ENCODE data around the gene IRF9. TPM values are rescaled to one million over a fixed set of nuclear protein-coding genes. Genes with fewer than 3 reads are reported as not detected.

Gene IRF9
- total RNA-seq, 4 donors from 2014 or later: 55.7 to 106 (median 65.8) TPM

DNA sequence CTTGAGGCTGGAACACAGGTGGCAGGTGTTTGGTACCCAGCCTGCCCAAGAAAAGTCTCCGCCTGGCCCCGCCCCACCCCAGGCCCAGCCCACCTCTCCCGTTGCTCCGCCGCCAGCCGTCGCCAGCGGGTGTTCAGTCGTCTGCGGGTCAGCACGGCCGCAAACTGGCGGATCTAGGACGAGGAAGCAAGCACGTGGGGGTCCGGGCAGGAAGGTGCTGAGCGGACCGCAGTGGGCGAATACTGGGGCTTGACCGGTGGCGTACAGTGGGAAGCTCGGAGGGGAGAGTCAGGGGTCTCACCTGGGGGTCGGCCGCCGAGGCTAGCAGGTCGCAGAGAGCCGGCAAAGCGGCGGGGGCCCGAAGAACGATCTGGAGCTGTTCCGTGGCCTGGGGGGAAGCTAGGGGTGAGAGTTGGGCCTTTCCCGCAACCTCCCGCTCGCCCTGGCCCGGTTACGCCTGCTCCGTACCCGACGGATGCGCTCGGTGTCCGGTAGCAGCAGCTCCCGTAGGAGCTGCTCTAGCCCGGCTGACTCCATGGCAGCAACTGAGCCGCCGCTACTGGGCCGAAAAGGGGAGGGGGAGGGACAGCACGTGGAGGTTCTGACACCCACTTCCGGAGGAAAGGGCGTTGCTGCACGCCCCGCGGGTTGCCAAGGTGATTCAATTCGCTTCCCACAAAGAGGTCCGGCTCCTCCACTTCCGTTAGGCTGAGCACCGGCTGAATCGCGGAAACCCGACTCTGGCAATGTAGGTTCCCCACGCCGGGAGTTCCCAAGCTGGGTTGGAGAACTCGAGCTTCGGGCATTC is 27.4 kb downstream of the IRF9 start, which contains the start of gene IPO4:
Gene IPO4 (minus strand): TSS at position 566 of the 808 bp plus-strand sequence. CDS start 29 bp downstream, at position 537.
- H3K36me3 ChIP-seq: peaks cover 0 to 72% (median 2%) of the 10 kb centered on the region in 3 donors
- WGBS, 2 donors: 0 to 2% methylated on average over 45 to 49 of the region's 65 CpGs

GRCh38 chr14:24189059-24189375 is 28.0 kb downstream of the IRF9 start:
- TF ChIP-seq EP300 (IDR thresholded peaks at IDR 0.05) (no peak), POLR2A (IDR thresholded peaks at IDR 0.05) (no peak), CTCF (IDR thresholded peaks at IDR 0.05) (no peak)
- Histone ChIP-seq H3K36me3 (peaks cover 0 to 66% (median under 1%) of the 10 kb centered on the region in 3 donors), H3K9me3 (no peaks in the 10 kb centered on the region), H3K27me3 (no peaks in the 10 kb centered on the region), H3K4me3 (peak overlapping the region in 2 of 4 donors; percentile 75 to 86), H3K27ac (peak overlapping the region in 2 of 4 donors; percentile 37 to 87), H3K4me1 (peaks cover 0 to 40% (median 12%) of the 10 kb centered on the region in 4 donors)
- DNase-seq (ENCODE audit: low spot score in 2 of 2): no peak
- WGBS, 2 donors: 0 to 4% methylated on average over 3 of the region's 3 CpGs

More for the DNA sequence above, 27.4 kb downstream of the IRF9 start, which contains the start of gene IPO4:
- TF ChIP-seq CTCF (IDR thresholded peaks at IDR 0.05) (peak in 1 of 5 experiments; percentile 35), EP300 (IDR thresholded peaks at IDR 0.05) (peak; percentile 91 to 95), POLR2A (IDR thresholded peaks at IDR 0.05) (peak; percentile 24 to 31)
- peak; percentile 82 to 92 for DNase-seq (ENCODE audit: low spot score in 2 of 2)
- H3K27me3 ChIP-seq: no peaks in the 10 kb centered on the region
- no peaks in the 10 kb centered on the region for H3K9me3 ChIP-seq
- peak within 1 kb of the TSS; percentile 53 to 86 (median 67) for H3K4me3 ChIP-seq
- H3K27ac ChIP-seq: peak within 1 kb of the TSS; percentile 33 to 87 (median 52)
- peaks cover 0 to 37% (median 11%) of the 10 kb centered on the region in 4 donors for H3K4me1 ChIP-seq

DNA sequence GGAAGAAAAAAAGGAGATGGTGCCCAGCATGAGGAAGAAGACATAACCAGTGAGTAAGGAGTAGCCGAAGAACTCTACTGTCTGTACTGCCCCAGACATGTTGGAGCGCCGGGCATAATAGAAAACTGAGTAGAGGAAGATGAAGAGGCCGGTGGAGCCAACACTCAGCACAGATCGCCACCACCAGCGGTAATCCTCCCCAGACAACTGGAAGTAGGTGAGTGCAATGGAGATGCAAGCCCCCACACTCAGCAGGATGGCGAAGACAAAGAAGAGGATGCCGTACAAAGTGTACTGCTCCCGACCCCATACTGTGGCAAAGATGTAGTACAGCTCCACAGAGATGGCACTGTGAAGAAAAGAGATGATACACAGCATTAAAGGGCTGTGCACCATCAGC is 28.4 kb downstream of the IRF9 start:
- H3K4me1 ChIP-seq: peaks cover 0 to 44% (median 14%) of the 10 kb centered on the region in 4 donors
- H3K27me3 ChIP-seq: no peaks in the 10 kb centered on the region
- TF ChIP-seq EP300 (IDR thresholded peaks at IDR 0.05): no peak
- TF ChIP-seq POLR2A (IDR thresholded peaks at IDR 0.05): no peak
- no peak for TF ChIP-seq CTCF (IDR thresholded peaks at IDR 0.05)
- DNase-seq (ENCODE audit: low spot score in 2 of 2): no peak
- WGBS, 2 donors: 88% methylated on average over 9 of the region's 9 CpGs
- H3K4me3 ChIP-seq: no peak overlapping the region
- H3K27ac ChIP-seq: peak overlapping the region in 1 of 4 donors; percentile 87
- peaks cover 0 to 62% (median 0%) of the 10 kb centered on the region in 3 donors for H3K36me3 ChIP-seq
- H3K9me3 ChIP-seq: no peaks in the 10 kb centered on the region

DNA sequence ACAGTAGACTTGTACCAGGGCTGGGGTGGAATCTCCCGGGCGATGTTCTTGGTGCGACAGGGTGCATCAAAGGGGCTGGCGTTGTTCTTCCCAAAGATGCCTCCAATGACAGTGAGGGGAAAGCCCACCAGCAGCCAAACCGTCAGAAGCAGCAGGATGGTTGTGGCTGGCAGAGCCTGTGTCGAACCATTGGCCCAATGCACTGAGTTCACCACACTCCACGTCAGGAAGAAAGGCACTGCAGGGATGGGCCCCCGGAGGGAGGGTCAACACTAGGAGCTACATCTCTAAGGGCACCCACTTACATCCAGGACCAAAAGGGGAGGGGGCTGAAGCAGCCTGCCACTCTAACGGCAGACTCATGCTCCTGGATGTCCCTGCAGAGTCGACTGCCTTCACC is 29.4 kb downstream of the IRF9 start:
- Histone ChIP-seq H3K27me3 (no peaks in the 10 kb centered on the region), H3K27ac (no peak overlapping the region), H3K36me3 (peaks cover 0 to 52% (median 0%) of the 10 kb centered on the region in 3 donors), H3K4me3 (no peak overlapping the region), H3K4me1 (peaks cover 0 to 50% (median 17%) of the 10 kb centered on the region in 4 donors), H3K9me3 (no peaks in the 10 kb centered on the region)
- TF ChIP-seq CTCF (IDR thresholded peaks at IDR 0.05) (no peak), EP300 (IDR thresholded peaks at IDR 0.05) (no peak), POLR2A (IDR thresholded peaks at IDR 0.05) (no peak)
- WGBS, 2 donors: 80 to 88% methylated on average over 10 of the region's 10 CpGs
- no peak for DNase-seq (ENCODE audit: low spot score in 2 of 2)

DNA sequence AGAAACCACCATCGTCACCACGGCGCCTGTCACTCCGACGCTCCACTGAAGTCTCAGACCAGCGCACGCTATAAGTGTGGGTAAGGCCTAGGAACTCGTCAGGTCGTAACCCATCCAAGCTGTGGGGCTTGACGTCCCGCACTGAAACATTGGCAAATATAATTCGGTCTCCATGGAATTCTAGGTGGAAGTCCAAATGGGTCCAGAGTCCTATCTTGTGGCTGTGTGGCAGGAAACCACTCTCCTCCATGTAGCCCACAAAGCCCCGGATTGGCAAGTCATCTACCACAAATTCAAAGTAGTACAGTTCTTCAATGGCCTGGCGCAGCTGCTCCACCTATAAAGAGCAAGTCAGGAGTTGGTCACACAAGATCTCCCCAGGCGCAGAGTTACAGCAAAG is 31.9 kb downstream of the IRF9 start:
- Histone ChIP-seq H3K27ac (no peak overlapping the region), H3K9me3 (no peaks in the 10 kb centered on the region), H3K4me1 (peaks cover 0 to 57% (median 23%) of the 10 kb centered on the region in 4 donors), H3K4me3 (no peak overlapping the region), H3K27me3 (no peaks in the 10 kb centered on the region), H3K36me3 (peaks cover 0 to 36% (median 0%) of the 10 kb centered on the region in 3 donors)
- no peak for DNase-seq (ENCODE audit: low spot score in 2 of 2)
- no peak for TF ChIP-seq POLR2A (IDR thresholded peaks at IDR 0.05)
- no peak for TF ChIP-seq EP300 (IDR thresholded peaks at IDR 0.05)
- no peak for TF ChIP-seq CTCF (IDR thresholded peaks at IDR 0.05)
- WGBS, 2 donors: 90 to 95% methylated on average over 15 of the region's 15 CpGs

Measured in tibial nerve (tissue), 4 donors.